Heart left ventricle (tissue), 13 donors: ENCODE measurements around the gene AMACR.

Experiments
- CTCF ChIP-seq, 12 donors: fragments of 200-600 bp; sonication (generic) in 4 of 12; IDR thresholded peaks; one replicate each; pipeline versions ENCODE4 v1.5.0 to v1.8.0; 2018 to 2022; ENCODE audit warnings: antibody characterized with exemption in 12 of 12, mild to moderate bottlenecking in 5 of 12
- POLR2A ChIP-seq, 2 donors: fragments of 450-650 bp; IDR thresholded peaks; one replicate each; pipeline ENCODE4 v1.6.1; 2017; ENCODE audit warnings: antibody characterized with exemption in 2 of 2, mild to moderate bottlenecking in 2 of 2, moderate library complexity in 2 of 2
- donor health status: ischemic (EF 13 %, LVEDD 7.1; RV severe dilation, severe dysfunction).
- donor health status: DM: no; HTN: yes; CAD: no.
- donor health status: DM: no; HTN: no; CAD: no.
- donor health status: ischemic (EF 25% LVEDD 6.9; RV normal size, moderate dysfunction).
- donor health status: ischemic (EF 25% LVEDD 5.7; RV mildly dilated, moderate dysfunction).
- donor health status: ischemic (EF 35%, LVEDD 5.7; RV mildly dilated, moderate dysfunction).
- donor health status: nonischemic (EF 11% LVEDD 7.7; RV severe dilation, severe dysfunction).
- donor health status: DM: yes; HTN: yes; CAD: no.
- donor health status: PGD.
- donor health status: ischemic (EF 29% LVEDD 5.4; RV normal size, mild dysfunction).
- donor health status: nonischemic (EF 23%, LVEDD 6.1; RV moderate dilation, normal function).

- TF ChIP-seq CTCF (IDR thresholded peaks at IDR 0.05): no peak
- TF ChIP-seq POLR2A (IDR thresholded peaks at IDR 0.05): no peak
These were observed 23.7 kb downstream of the AMACR start for GRCh38 chr5:33984178-33984577.
